ENCODE data around the gene EXOC2. TPM values are rescaled to one million over a fixed set of nuclear protein-coding genes. Genes with fewer than 3 reads are reported as not detected.

EXOC2 gene
- total and polyA plus RNA-seq, 2 donors (not counting 3 experiments of a cell fraction or from before 2014, with no cell fraction given) = 18.2 to 30.8 TPM

GRCh38 chr6:610882-611281 lies 82.1 kb downstream of the EXOC2 start:
- H4K20me1 ChIP-seq (replicated peaks; ENCODE audit: control insufficient read depth, extremely low read depth, insufficient read depth, low read length) = no peaks in the 10 kb centered on the region
- no peak overlapping the region for H3K9ac ChIP-seq (replicated peaks; ENCODE audit: extremely low read depth, insufficient read depth, low read length)
- no peaks in the 10 kb centered on the region for H3K9me1 ChIP-seq (replicated peaks; ENCODE audit: control insufficient read depth, extremely low read depth, insufficient read depth, low read length)
- H2AFZ ChIP-seq (ENCODE audit: low read depth, low read length) = no peak overlapping the region
- peak; percentile 81 for FAIRE-seq
- POLR2A ChIA-PET = no interaction called here
- H3K27ac ChIP-seq (ENCODE audit: insufficient read depth, low read depth, low read length) = no peak overlapping the region
- TF ChIP-seq POLR2A (IDR thresholded peaks at IDR 0.05; ENCODE audit: low read depth, low read length) (no peak), POLR2AphosphoS5 (IDR thresholded peaks at IDR 0.05; ENCODE audit: insufficient read depth, low read depth, low read length) (no peak), GATA2 (IDR thresholded peaks at IDR 0.05; ENCODE audit: insufficient read depth, insufficient read length, low read depth, low read length) (no peak), JUN (IDR thresholded peaks at IDR 0.05; ENCODE audit: borderline replicate concordance, insufficient read depth, insufficient read length, low read depth) (no peak), MAX (IDR thresholded peaks at IDR 0.05; ENCODE audit: insufficient read depth, insufficient read length) (no peak), FOS (IDR thresholded peaks at IDR 0.05; ENCODE audit: borderline replicate concordance, insufficient read depth, low read length) (no peak), CTCF (IDR thresholded peaks at IDR 0.05; ENCODE audit: extremely low read depth in 1 of 2, insufficient read depth in 1 of 2, low read depth in 1 of 2, low read length in 2 of 2) (no peak), EZH2 (IDR thresholded peaks at IDR 0.05; ENCODE audit: borderline replicate concordance, low read depth, low read length, severe bottlenecking) (no peak), MYC (IDR thresholded peaks at IDR 0.05; ENCODE audit: low read depth, low read length) (no peak)
- BruUV-seq (replicated peaks) = no TSS peak
- dilution Hi-C loops (cut with MboI; ENCODE audit: extremely low pct_ligation_motif_present, low sequenced_read_pairs) = no loop called here
- peaks cover 7% of the 10 kb centered on the region for H3K4me1 ChIP-seq (ENCODE audit: control insufficient read depth, extremely low read depth, insufficient read depth, low read length)
- H3K36me3 ChIP-seq (ENCODE audit: control insufficient read depth in 2 of 2, extremely low read depth in 1 of 2, insufficient read depth in 2 of 2, low read length in 2 of 2) = peaks cover 6 to 7% of the 10 kb centered on the region in 2 experiments
- no peak for DNase-seq (ENCODE audit: low read depth, low spot score)
- CTCF ChIA-PET = interaction anchor here (0.5 to 1.9 kb wide), 3 partner anchors 14 to 111 kb away, joined by 3 to 5 read pairs (median 3); no protein-coding TSS in a partner anchor
- no peaks in the 10 kb centered on the region for H3K27me3 ChIP-seq (ENCODE audit: control insufficient read depth in 2 of 2, insufficient read depth in 2 of 2, low read length in 2 of 2)
- no peak overlapping the region for H3K4me3 ChIP-seq (replicated peaks in 1 of 3; ENCODE audit: insufficient read depth in 1 of 3, low read depth in 1 of 3, low read length in 3 of 3)
- no peaks in the 10 kb centered on the region for H3K79me2 ChIP-seq (ENCODE audit: control insufficient read depth, insufficient read depth, low read length)
- intact Hi-C loops (cut with micrococcal nuclease) = no loop called here
- no peaks in the 10 kb centered on the region for H3K9me3 ChIP-seq (replicated peaks; ENCODE audit: control insufficient read depth, insufficient read depth, low read length)
- H3K4me2 ChIP-seq (ENCODE audit: insufficient read depth, low read length) = no peak overlapping the region
